Uterus (tissue), 4 donors: ENCODE measurements around the gene GPR141. TPM values are rescaled to one million over a fixed set of nuclear protein-coding genes. Genes with fewer than 3 reads are reported as not detected.

Experiments
- DNase-seq, 2 donors: peaks; one replicate each; pipeline ENCODE4 v3.0.0-alpha.2; 2019 to 2020
- H3K27ac ChIP-seq, 2 donors: fragments of 200-600 bp; sonication (generic); 1 replicate in 1 of 2; 2 replicates in 1 of 2; pipeline ENCODE4 v1.5.1; 2016 to 2018
- H3K27me3 ChIP-seq, 2 donors: fragments of 200-600 bp; sonication (generic); one replicate each; pipeline ENCODE4 v1.5.1; 2018 to 2019; ENCODE audit warnings: control low read depth in 1 of 2
- H3K36me3 ChIP-seq, 2 donors: fragments of 200-600 bp; sonication (generic); one replicate each; pipeline ENCODE4 v1.5.1; 2019; ENCODE audit warnings: control low read depth in 1 of 2
- H3K4me1 ChIP-seq, 2 donors: fragments of 200-600 bp; sonication (generic); one replicate each; pipeline ENCODE4 v1.5.1; 2018 to 2019; ENCODE audit warnings: control low read depth in 1 of 2
- H3K4me3 ChIP-seq, 2 donors: fragments of 200-600 bp; sonication (generic); 1 replicate in 1 of 2; 2 replicates in 1 of 2; pipeline ENCODE4 v1.5.1; 2018 to 2019; ENCODE audit warnings: mild to moderate bottlenecking in 1 of 2
- H3K9me3 ChIP-seq, 2 donors: fragments of 200-600 bp; sonication (generic); one replicate each; pipeline ENCODE4 v1.5.1; 2019; ENCODE audit warnings: control low read depth in 1 of 2
- POLR2A ChIP-seq, 2 donors: fragments of 450-650 bp; IDR thresholded peaks; one replicate each; pipeline ENCODE4 v1.6.1; 2016; ENCODE audit warnings: antibody characterized with exemption in 2 of 2, mild to moderate bottlenecking in 1 of 2, moderate library complexity in 1 of 2
- intact Hi-C: fragments of 100-400 bp; cut with DNase I; formaldehyde crosslinking; loops from one replicate; pipeline ENCODE4 v1.15.1; 2023; ENCODE audit warnings: low total_unique reads
- total RNA-seq, 4 donors: library from RNA; depleted of rRNA in 3 of 4; stranded (reverse); fragments of >200 nt in 3 of 4; gene quantifications; one replicate each; pipeline versions ENCODE4 v1.1.0 to v1.2.4, GENCODE V29; 2014 to 2023
- TF ChIP-seq, protein P1 (sequence below), 4 experiments: fragments of 200-600 bp in 2 of 4; fragments of 450-650 bp in 2 of 4; sonication (generic) in 2 of 4; IDR thresholded peaks; one replicate each; pipeline ENCODE4 v1.5.1; 2016 to 2019; ENCODE audit warnings: antibody characterized with exemption in 4 of 4, mild to moderate bottlenecking in 2 of 4, moderate library complexity in 1 of 4
- donor health status: DM: yes; HTN: yes; CAD: no.

The GPR141 gene
- total RNA-seq, 4 donors from 2014 or later, result 0.58 to 1.8 TPM; not detected in 2

DNA sequence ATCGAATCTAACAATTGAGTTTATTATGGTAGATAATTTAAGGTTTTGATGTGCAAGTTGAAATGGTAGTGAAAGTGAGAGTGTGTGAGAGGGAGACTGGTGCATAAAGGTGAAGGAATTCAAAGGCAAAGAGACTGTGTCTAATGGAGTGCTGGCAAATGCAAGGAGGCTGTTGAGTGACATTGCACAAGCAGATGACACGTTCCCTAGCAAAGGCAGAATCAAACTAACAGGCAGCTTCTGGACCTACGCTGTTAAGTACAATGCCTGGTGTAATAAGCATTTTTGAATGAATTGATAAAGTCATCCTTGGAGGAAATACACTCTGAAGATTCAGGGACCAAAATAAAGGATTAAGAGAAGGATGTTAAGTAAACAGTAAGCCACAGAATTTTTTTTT is 11.7 kb upstream of the GPR141 start:
- Histone ChIP-seq H3K36me3 (no peaks in the 10 kb centered on the region), H3K27ac (no peak overlapping the region), H3K4me1 (no peaks in the 10 kb centered on the region), H3K4me3 (no peak overlapping the region), H3K9me3 (no peaks in the 10 kb centered on the region), H3K27me3 (no peaks in the 10 kb centered on the region)
- DNase-seq, result no peak
- TF ChIP-seq POLR2A (IDR thresholded peaks at IDR 0.05), result no peak
- TF ChIP-seq, protein P1, sequence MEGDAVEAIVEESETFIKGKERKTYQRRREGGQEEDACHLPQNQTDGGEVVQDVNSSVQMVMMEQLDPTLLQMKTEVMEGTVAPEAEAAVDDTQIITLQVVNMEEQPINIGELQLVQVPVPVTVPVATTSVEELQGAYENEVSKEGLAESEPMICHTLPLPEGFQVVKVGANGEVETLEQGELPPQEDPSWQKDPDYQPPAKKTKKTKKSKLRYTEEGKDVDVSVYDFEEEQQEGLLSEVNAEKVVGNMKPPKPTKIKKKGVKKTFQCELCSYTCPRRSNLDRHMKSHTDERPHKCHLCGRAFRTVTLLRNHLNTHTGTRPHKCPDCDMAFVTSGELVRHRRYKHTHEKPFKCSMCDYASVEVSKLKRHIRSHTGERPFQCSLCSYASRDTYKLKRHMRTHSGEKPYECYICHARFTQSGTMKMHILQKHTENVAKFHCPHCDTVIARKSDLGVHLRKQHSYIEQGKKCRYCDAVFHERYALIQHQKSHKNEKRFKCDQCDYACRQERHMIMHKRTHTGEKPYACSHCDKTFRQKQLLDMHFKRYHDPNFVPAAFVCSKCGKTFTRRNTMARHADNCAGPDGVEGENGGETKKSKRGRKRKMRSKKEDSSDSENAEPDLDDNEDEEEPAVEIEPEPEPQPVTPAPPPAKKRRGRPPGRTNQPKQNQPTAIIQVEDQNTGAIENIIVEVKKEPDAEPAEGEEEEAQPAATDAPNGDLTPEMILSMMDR (IDR thresholded peaks at IDR 0.05), result no peak
- intact Hi-C loops, result no loop called here

DNA sequence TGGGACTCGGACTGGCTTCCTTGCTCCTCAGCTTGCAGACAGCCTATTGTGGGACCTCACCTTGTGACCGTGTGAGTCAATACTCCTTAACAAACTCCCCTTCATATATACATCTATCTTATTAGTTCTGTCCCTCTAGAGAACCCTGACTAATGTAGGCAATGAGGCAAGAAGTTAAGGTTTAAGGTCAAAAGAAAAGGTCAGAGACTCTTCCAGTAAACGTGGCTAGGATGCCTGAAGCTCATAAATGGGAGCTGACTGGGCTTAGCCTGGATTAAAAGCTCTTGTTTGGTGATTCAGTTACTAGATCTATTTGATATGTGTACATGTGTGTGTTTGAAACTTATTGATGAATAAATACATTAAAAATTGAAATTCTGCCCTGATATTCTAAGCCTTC is 10.6 kb upstream of the GPR141 start:
- H3K27ac ChIP-seq, result no peak overlapping the region
- no peaks in the 10 kb centered on the region for H3K36me3 ChIP-seq
- H3K27me3 ChIP-seq, result no peaks in the 10 kb centered on the region
- TF ChIP-seq, protein P1 (IDR thresholded peaks at IDR 0.05), result no peak
- TF ChIP-seq POLR2A (IDR thresholded peaks at IDR 0.05), result no peak
- H3K4me1 ChIP-seq, result no peaks in the 10 kb centered on the region
- H3K4me3 ChIP-seq, result no peak overlapping the region
- DNase-seq, result no peak
- intact Hi-C loops, result no loop called here
- H3K9me3 ChIP-seq, result no peaks in the 10 kb centered on the region

DNA sequence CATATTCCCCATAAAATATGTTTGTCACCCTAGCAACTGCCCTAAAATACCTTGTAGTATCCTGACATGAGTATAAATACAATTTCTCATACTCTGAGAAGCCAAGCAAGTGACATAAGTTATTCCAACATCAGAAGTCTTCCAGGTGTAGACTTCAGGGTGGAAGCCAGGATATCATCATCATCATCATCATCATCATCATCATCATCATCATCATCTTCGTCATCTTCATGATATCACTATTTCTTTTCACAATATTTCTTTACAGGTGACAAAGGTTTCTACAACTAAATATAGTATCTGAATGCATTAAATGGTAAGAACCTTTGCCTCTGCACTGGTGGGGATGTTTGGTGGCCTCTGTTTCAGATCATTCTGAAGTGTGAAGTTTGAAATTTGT is 10.0 kb upstream of the GPR141 start:
- intact Hi-C loops, result no loop called here
- Histone ChIP-seq H3K27ac (no peak overlapping the region), H3K9me3 (no peaks in the 10 kb centered on the region), H3K4me1 (no peaks in the 10 kb centered on the region), H3K27me3 (no peaks in the 10 kb centered on the region), H3K36me3 (no peaks in the 10 kb centered on the region), H3K4me3 (no peak overlapping the region)
- no peak for TF ChIP-seq POLR2A (IDR thresholded peaks at IDR 0.05)
- TF ChIP-seq, protein P1 (IDR thresholded peaks at IDR 0.05), result no peak
- no peak for DNase-seq

DNA sequence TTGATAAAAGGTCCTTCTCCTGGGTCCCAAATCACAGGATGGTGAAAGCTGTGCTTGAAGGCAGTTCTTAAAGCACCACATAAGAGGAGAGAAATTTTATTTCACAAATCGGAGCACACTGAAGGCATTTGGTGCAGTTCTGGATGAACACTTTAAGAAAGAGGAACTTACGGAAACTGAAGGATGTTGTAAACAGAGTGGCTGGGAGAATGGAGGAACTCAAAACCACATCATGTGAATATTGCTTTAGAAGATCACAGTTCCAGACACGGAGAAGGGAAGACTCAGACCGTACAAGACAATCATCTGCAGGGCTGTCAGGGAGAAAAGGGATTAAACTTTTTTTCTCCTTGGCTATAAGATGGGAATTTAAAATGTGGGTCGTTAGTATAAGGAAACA is 9.0 kb upstream of the GPR141 start:
- Histone ChIP-seq H3K4me3 (no peak overlapping the region), H3K4me1 (peaks cover 0 to 4% of the 10 kb centered on the region in 2 donors), H3K36me3 (no peaks in the 10 kb centered on the region), H3K27me3 (no peaks in the 10 kb centered on the region), H3K9me3 (no peaks in the 10 kb centered on the region), H3K27ac (no peak overlapping the region)
- TF ChIP-seq, protein P1 (IDR thresholded peaks at IDR 0.05), result no peak
- no peak for TF ChIP-seq POLR2A (IDR thresholded peaks at IDR 0.05)
- intact Hi-C loops, result no loop called here
- DNase-seq, result no peak

DNA sequence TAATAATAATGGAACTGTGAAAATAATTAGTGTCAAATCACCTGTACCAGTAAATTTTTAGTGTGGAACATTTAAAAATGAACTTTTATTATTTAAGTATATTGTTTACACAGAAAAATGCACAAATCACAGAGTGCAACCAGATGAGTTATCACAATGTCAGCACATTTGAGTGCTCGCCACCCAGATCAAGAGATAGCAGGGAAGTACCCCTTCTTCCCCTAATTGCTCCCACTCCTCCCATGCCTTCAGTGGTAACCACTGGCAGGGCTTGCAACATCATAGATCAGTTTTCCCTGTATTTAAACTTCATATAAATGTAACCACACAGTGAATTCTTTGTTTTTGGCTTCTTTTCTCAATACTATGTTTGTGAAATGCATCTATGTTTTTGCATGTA is 7.8 kb upstream of the GPR141 start:
- Histone ChIP-seq H3K4me1 (peaks cover 0 to 4% of the 10 kb centered on the region in 2 donors), H3K36me3 (no peaks in the 10 kb centered on the region), H3K27ac (no peak overlapping the region), H3K9me3 (no peaks in the 10 kb centered on the region), H3K4me3 (no peak overlapping the region), H3K27me3 (no peaks in the 10 kb centered on the region)
- DNase-seq, result no peak
- intact Hi-C loops, result no loop called here
- TF ChIP-seq, protein P1 (IDR thresholded peaks at IDR 0.05), result no peak
- no peak for TF ChIP-seq POLR2A (IDR thresholded peaks at IDR 0.05)
